IPS-18a (cell line): ENCODE measurements around the gene BRI3.
A peak's percentile ranks its signal among the peaks of the same experiment; 100 is the strongest.

Experiments
- H3K27ac ChIP-seq: one replicate; pipeline ENCODE4 v1.5.1; 2013; ENCODE audit warnings: low read length
- H3K27me3 ChIP-seq: one replicate; pipeline ENCODE4 v1.6.1; 2013; ENCODE audit warnings: mild to moderate bottlenecking, low read length; ENCODE audit not compliant: control insufficient read depth, insufficient read depth
- H3K36me3 ChIP-seq: one replicate; pipeline ENCODE4 v1.6.1; 2013; ENCODE audit warnings: low read depth, low read length; ENCODE audit not compliant: control insufficient read depth
- H3K4me1 ChIP-seq: one replicate; pipeline ENCODE4 v1.6.1; 2013; ENCODE audit warnings: low read depth, low read length; ENCODE audit not compliant: control insufficient read depth
- H3K4me3 ChIP-seq: one replicate; pipeline ENCODE4 v1.5.1; 2013; ENCODE audit warnings: low read length
- H3K9ac ChIP-seq: one replicate; pipeline ENCODE4 v1.6.1; 2013; ENCODE audit warnings: mild to moderate bottlenecking, low read length, moderate library complexity
- H3K9me3 ChIP-seq: one replicate; pipeline ENCODE4 v1.6.1; 2013; ENCODE audit warnings: low read depth, low read length; ENCODE audit not compliant: control insufficient read depth

BRI3 gene

GRCh38 chr7:98280791-98281756 lies at the start of gene BRI3:
Gene BRI3, plus strand, starts transcription at chr7:98281686. Its CDS starts 110 bp downstream, at chr7:98281796.
- Histone ChIP-seq H3K36me3 (no peaks in the 10 kb centered on the region), H3K4me3 (peak within 1 kb of the TSS; percentile 83), H3K27me3 (peaks cover 8% of the 10 kb centered on the region), H3K27ac (peak within 1 kb of the TSS; percentile 59), H3K4me1 (peaks cover 3% of the 10 kb centered on the region), H3K9me3 (no peaks in the 10 kb centered on the region), H3K9ac (peak within 1 kb of the TSS; percentile 71)

GRCh38 chr7:98232263-98232585 lies 49.3 kb upstream of the BRI3 start:
- Histone ChIP-seq H3K36me3 (no peaks in the 10 kb centered on the region), H3K4me1 (no peaks in the 10 kb centered on the region), H3K27ac (no peak overlapping the region), H3K9ac (no peak overlapping the region), H3K27me3 (no peaks in the 10 kb centered on the region), H3K9me3 (no peaks in the 10 kb centered on the region), H3K4me3 (no peak overlapping the region)

GRCh38 chr7:98232799-98233198 lies 48.7 kb upstream of the BRI3 start:
- Histone ChIP-seq H3K36me3 (no peaks in the 10 kb centered on the region), H3K9me3 (no peaks in the 10 kb centered on the region), H3K27ac (no peak overlapping the region), H3K9ac (no peak overlapping the region), H3K4me3 (no peak overlapping the region), H3K27me3 (no peaks in the 10 kb centered on the region), H3K4me1 (no peaks in the 10 kb centered on the region)

- Histone ChIP-seq H3K4me1 (no peaks in the 10 kb centered on the region), H3K9ac (no peak overlapping the region), H3K9me3 (no peaks in the 10 kb centered on the region), H3K36me3 (no peaks in the 10 kb centered on the region), H3K27ac (no peak overlapping the region), H3K27me3 (no peaks in the 10 kb centered on the region), H3K4me3 (no peak overlapping the region)
Measured at GRCh38 chr7:98233219-98234070, 48.0 kb upstream of the BRI3 start.

GRCh38 chr7:98234429-98235147 lies 46.9 kb upstream of the BRI3 start:
- no peak overlapping the region for H3K4me3 ChIP-seq
- H3K9ac ChIP-seq = no peak overlapping the region
- H3K27me3 ChIP-seq = no peaks in the 10 kb centered on the region
- no peaks in the 10 kb centered on the region for H3K4me1 ChIP-seq
- no peak overlapping the region for H3K27ac ChIP-seq
- H3K9me3 ChIP-seq = no peaks in the 10 kb centered on the region
- H3K36me3 ChIP-seq = no peaks in the 10 kb centered on the region

- Histone ChIP-seq H3K4me3 (no peak overlapping the region), H3K9ac (no peak overlapping the region), H3K36me3 (no peaks in the 10 kb centered on the region), H3K9me3 (no peaks in the 10 kb centered on the region), H3K27ac (no peak overlapping the region), H3K4me1 (no peaks in the 10 kb centered on the region), H3K27me3 (no peaks in the 10 kb centered on the region)
Measured at GRCh38 chr7:98235901-98236300, 45.6 kb upstream of the BRI3 start.

- Histone ChIP-seq H3K27me3 (no peaks in the 10 kb centered on the region), H3K4me3 (no peak overlapping the region), H3K36me3 (no peaks in the 10 kb centered on the region), H3K4me1 (no peaks in the 10 kb centered on the region), H3K27ac (no peak overlapping the region), H3K9ac (no peak overlapping the region), H3K9me3 (no peaks in the 10 kb centered on the region)
Measured at GRCh38 chr7:98236355-98237185, 44.9 kb upstream of the BRI3 start.

GRCh38 chr7:98238076-98238475 lies 43.4 kb upstream of the BRI3 start:
- Histone ChIP-seq H3K36me3 (no peaks in the 10 kb centered on the region), H3K9ac (no peak overlapping the region), H3K4me3 (no peak overlapping the region), H3K27ac (no peak overlapping the region), H3K27me3 (no peaks in the 10 kb centered on the region), H3K9me3 (no peaks in the 10 kb centered on the region), H3K4me1 (no peaks in the 10 kb centered on the region)

- Histone ChIP-seq H3K9me3 (no peaks in the 10 kb centered on the region), H3K27me3 (no peaks in the 10 kb centered on the region), H3K9ac (no peak overlapping the region), H3K27ac (no peak overlapping the region), H3K4me1 (no peaks in the 10 kb centered on the region), H3K36me3 (no peaks in the 10 kb centered on the region), H3K4me3 (no peak overlapping the region)
Measured at GRCh38 chr7:98238976-98239375, 42.5 kb upstream of the BRI3 start.

GRCh38 chr7:98240961-98241673 lies 40.4 kb upstream of the BRI3 start:
- no peaks in the 10 kb centered on the region for H3K4me1 ChIP-seq
- H3K4me3 ChIP-seq = no peak overlapping the region
- no peak overlapping the region for H3K9ac ChIP-seq
- no peaks in the 10 kb centered on the region for H3K27me3 ChIP-seq
- H3K27ac ChIP-seq = no peak overlapping the region
- no peaks in the 10 kb centered on the region for H3K9me3 ChIP-seq
- no peaks in the 10 kb centered on the region for H3K36me3 ChIP-seq
